B cell (primary cell): ENCODE measurements around the gene PCDHB15. TPM values are rescaled to one million over a fixed set of nuclear protein-coding genes. Genes with fewer than 3 reads are reported as not detected.

Source experiments
- ATAC-seq: fragments of 200-7000 bp; cut with Tn5 transposase; one replicate; pipeline ENCODE4 v1.10.0; 2021; ENCODE audit warnings: low read depth, mild to moderate bottlenecking, moderate number of reproducible peaks, moderate library complexity
- CTCF ChIA-PET: fragments of 350-600 bp; sonication (Branson Sonifier 250); formaldehyde crosslinking; loops from one replicate; lab custom pipeline; 2021; ENCODE audit warnings: antibody characterized with exemption, inconsistent platforms; lab: Charles Lee
- POLR2A ChIA-PET: fragments of 350-600 bp; sonication (Branson Sonifier 250); formaldehyde crosslinking; loops from one replicate; lab custom pipeline; 2021; ENCODE audit warnings: antibody characterized with exemption; lab: Charles Lee
- DNase-seq: peaks from one replicate; pipeline ENCODE4 v3.0.0; 2013
- H2AFZ ChIP-seq: 2 replicates; pipeline ENCODE4 v1.6.1; 2012; ENCODE audit warnings: mild to moderate bottlenecking, low read depth, low read length; ENCODE audit not compliant: insufficient read depth, poor library complexity, severe bottlenecking
- H3K27ac ChIP-seq, 2 donors: 1 replicate in 1 of 2; 2 replicates in 1 of 2; pipeline ENCODE4 v1.5.1; 2012 to 2013; ENCODE audit warnings: low read length in 2 of 2, mild to moderate bottlenecking in 2 of 2, moderate library complexity in 1 of 2
- H3K27me3 ChIP-seq, 4 experiments: fragments of 200-600 bp in 1 of 4; sonication (generic) in 1 of 4; replicated peaks in 1 of 4; 1 replicate in 2 of 4; 2 replicates in 2 of 4; pipeline versions ENCODE4 v1.6.1 to v1.7.0; 2013 to 2016; ENCODE audit warnings: low read length in 3 of 4, mild to moderate bottlenecking in 2 of 4, mixed read lengths in 1 of 4, moderate library complexity in 1 of 4; ENCODE audit not compliant: insufficient read depth in 4 of 4, control insufficient read depth in 3 of 4; ENCODE audit errors: control extremely low read depth in 1 of 4
- H3K36me3 ChIP-seq, 2 experiments: replicated peaks in 1 of 2; 1 replicate in 1 of 2; 2 replicates in 1 of 2; pipeline versions ENCODE4 v1.6.1 to v1.7.1; 2013; ENCODE audit warnings: low read length in 1 of 2; ENCODE audit not compliant: insufficient read depth in 2 of 2, control insufficient read depth in 1 of 2; ENCODE audit errors: control extremely low read depth in 1 of 2, extremely low read depth in 1 of 2
- H3K4me1 ChIP-seq, 2 donors: fragments of 200-600 bp in 1 of 2; sonication (generic) in 1 of 2; 1 replicate in 1 of 2; 2 replicates in 1 of 2; pipeline versions ENCODE4 v1.5.1 to v1.6.1; 2013 to 2017; ENCODE audit warnings: low read length in 2 of 2; ENCODE audit not compliant: control insufficient read depth in 2 of 2, insufficient read depth in 2 of 2
- H3K4me2 ChIP-seq: replicated peaks from 2 replicates; pipeline ENCODE3; 2012; ENCODE audit warnings: mild to moderate bottlenecking, low read depth, low read length; ENCODE audit not compliant: poor library complexity, severe bottlenecking
- H3K4me3 ChIP-seq, 5 experiments: fragments of 200-600 bp in 1 of 5; sonication (generic) in 1 of 5; 1 replicate in 3 of 5; 2 replicates in 2 of 5; pipeline versions ENCODE4 v1.5.1 to v1.7.0; 2011 to 2016; ENCODE audit warnings: low read length in 4 of 5, mild to moderate bottlenecking in 4 of 5, low read depth in 2 of 5, control low read depth in 1 of 5, moderate library complexity in 1 of 5; ENCODE audit not compliant: insufficient read depth in 1 of 5; ENCODE audit errors: control extremely low read depth in 1 of 5, extremely low read depth in 1 of 5
- H3K79me2 ChIP-seq: fragments of 200-600 bp; sonication (generic); one replicate; pipeline ENCODE4 v1.6.0; 2016; ENCODE audit warnings: low read length; ENCODE audit not compliant: control insufficient read depth, insufficient read depth
- H3K9ac ChIP-seq: fragments of 200-600 bp; sonication (generic); 2 replicates; pipeline ENCODE4 v1.6.1; 2017; ENCODE audit warnings: mild to moderate bottlenecking, low read length, moderate library complexity
- H3K9me3 ChIP-seq, 3 donors: one replicate each; pipeline versions ENCODE4 v1.6.1 to v1.7.1; 2013; ENCODE audit warnings: low read length in 2 of 3; ENCODE audit not compliant: control insufficient read depth in 2 of 3, insufficient read depth in 1 of 3; ENCODE audit errors: control extremely low read depth in 1 of 3
- H4K20me1 ChIP-seq: 2 replicates; pipeline ENCODE4 v1.6.0; 2012; ENCODE audit warnings: mild to moderate bottlenecking, low read length; ENCODE audit not compliant: insufficient read depth, control insufficient read depth, poor library complexity, severe bottlenecking
- H3K27ac Mint-ChIP-seq: one replicate; pipeline ENCODE4 v1.8.0; 2021; ENCODE audit warnings: mixed read lengths
- H3K27me3 Mint-ChIP-seq: one replicate; pipeline ENCODE4 v1.8.0; 2021; ENCODE audit warnings: mixed read lengths
- H3K4me1 Mint-ChIP-seq: one replicate; pipeline ENCODE4 v1.8.0; 2021; ENCODE audit warnings: mixed read lengths
- H3K4me3 Mint-ChIP-seq: one replicate; pipeline ENCODE4 v1.8.0; 2021; ENCODE audit warnings: mixed read lengths
- H3K9me3 Mint-ChIP-seq: one replicate; pipeline ENCODE4 v1.8.0; 2022; ENCODE audit warnings: mixed read lengths; ENCODE audit not compliant: insufficient read depth
- CTCF ChIP-seq: fragments of 200-600 bp; IDR thresholded peaks from one replicate; pipeline ENCODE4 v1.8.0; 2022; ENCODE audit warnings: antibody characterized with exemption, mild to moderate bottlenecking
- EZH2 ChIP-seq: IDR thresholded peaks from 2 replicates; pipeline ENCODE4 v1.6.1; 2012; ENCODE audit warnings: borderline replicate concordance, low read depth, mild to moderate bottlenecking, moderate library complexity, low read length; ENCODE audit not compliant: insufficient read depth, poor library complexity, severe bottlenecking
- WGBS: methylation state at CpG from one replicate; pipeline ENCODE4 v1.1.5; 2013; ENCODE audit warnings: missing lambda C conversion rate; ENCODE audit not compliant: insufficient coverage; 5-methylcytosine and 5-hydroxymethylcytosine counted together
- intact Hi-C: fragments of 100-400 bp; cut with micrococcal nuclease; formaldehyde crosslinking; loops from one replicate; pipeline ENCODE4 v1.10.0; 2022
- polyA plus RNA-seq: library from polyadenylated mRNA; depleted of rRNA; stranded (reverse); fragments of >200 nt; gene quantifications from 2 replicates; pipeline ENCODE4 v1.2.3, GENCODE V29; 2012
- total RNA-seq, 2 donors: library from RNA; stranded (reverse); fragments of 120-200 nt in 1 of 2; gene quantifications; 1 replicate in 1 of 2; 2 replicates in 1 of 2; pipeline versions ENCODE4 v1.2.3 to v1.2.4, GENCODE V29; 2013 to 2022

Gene PCDHB15
- total and polyA plus RNA-seq, 2 donors (not counting 1 experiment from before 2014, with no cell fraction given) = not detected

GRCh38 chr5:141269195-141269594 lies 24.0 kb downstream of the PCDHB15 start:
- CTCF ChIA-PET = no interaction called here
- H3K79me2 ChIP-seq = no peaks in the 10 kb centered on the region
- peaks cover 10 to 90% (median 42%) of the 10 kb centered on the region in 3 donors for H3K9me3 ChIP-seq
- DNase-seq (no peak), ATAC-seq (no peak)
- no peak overlapping the region for H2AFZ ChIP-seq
- WGBS = no CpG with 5 or more reads among the region's 4 CpGs
- POLR2A ChIA-PET = no interaction called here
- no peaks in the 10 kb centered on the region for H4K20me1 ChIP-seq
- no peaks in the 10 kb centered on the region for H3K27me3 ChIP-seq
- no peaks in the 10 kb centered on the region for H3K27me3 Mint-ChIP-seq
- no peak overlapping the region for H3K4me3 Mint-ChIP-seq
- no peak overlapping the region for H3K4me3 ChIP-seq
- intact Hi-C loops = no loop called here
- H3K4me2 ChIP-seq = no peak overlapping the region
- H3K4me1 Mint-ChIP-seq = no peaks in the 10 kb centered on the region
- no peaks in the 10 kb centered on the region for H3K36me3 ChIP-seq
- no peak overlapping the region for H3K9ac ChIP-seq
- H3K9me3 Mint-ChIP-seq = peaks cover 53% of the 10 kb centered on the region
- H3K27ac ChIP-seq = no peak overlapping the region
- TF ChIP-seq CTCF = no peak
- TF ChIP-seq EZH2 = no peak
- H3K4me1 ChIP-seq = no peaks in the 10 kb centered on the region
- no peak overlapping the region for H3K27ac Mint-ChIP-seq

DNA sequence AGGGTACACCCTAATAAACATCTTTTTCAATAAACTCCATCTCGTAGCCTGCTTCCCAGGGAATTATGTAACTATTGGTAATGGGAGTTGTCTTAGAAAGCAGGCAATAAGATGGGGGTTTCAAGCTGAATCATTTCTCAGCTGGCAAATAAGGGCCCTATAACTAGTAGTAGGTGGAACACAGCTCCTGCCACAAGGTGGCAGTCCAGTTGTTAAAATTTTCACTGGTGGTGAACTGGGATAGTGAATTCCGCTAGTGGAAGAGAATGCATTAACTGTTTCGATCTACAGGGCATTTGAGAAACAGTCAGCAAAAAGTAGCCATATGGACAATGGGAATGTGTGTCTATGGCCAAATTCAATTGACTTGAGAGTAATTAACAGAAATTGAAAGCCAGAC lies 27.7 kb downstream of the PCDHB15 start:
- intact Hi-C loops = no loop called here
- H3K4me2 ChIP-seq = no peak overlapping the region
- ATAC-seq = no peak
- ChIA-PET CTCF (no interaction called here), POLR2A (no interaction called here)
- no peaks in the 10 kb centered on the region for H3K79me2 ChIP-seq
- H3K9ac ChIP-seq = no peak overlapping the region
- H3K27ac Mint-ChIP-seq = no peak overlapping the region
- H3K27ac ChIP-seq = no peak overlapping the region
- 100% methylated on average over 2 of the region's 3 CpGs for WGBS
- no peak overlapping the region for H3K4me3 Mint-ChIP-seq
- no peaks in the 10 kb centered on the region for H3K4me1 ChIP-seq
- no peak overlapping the region for H2AFZ ChIP-seq
- no peak for DNase-seq
- H3K4me1 Mint-ChIP-seq = no peaks in the 10 kb centered on the region
- no peaks in the 10 kb centered on the region for H3K27me3 Mint-ChIP-seq
- no peak overlapping the region for H3K4me3 ChIP-seq
- no peaks in the 10 kb centered on the region for H4K20me1 ChIP-seq
- H3K9me3 ChIP-seq = peaks cover 6 to 81% (median 59%) of the 10 kb centered on the region in 3 donors
- no peaks in the 10 kb centered on the region for H3K36me3 ChIP-seq
- H3K9me3 Mint-ChIP-seq = peaks cover 43% of the 10 kb centered on the region
- no peak for TF ChIP-seq CTCF
- no peaks in the 10 kb centered on the region for H3K27me3 ChIP-seq
